Activated CD8-positive, alpha-beta memory T cell treated with anti-CD3 and anti-CD28 coated beads, Interleukin-2, amount 10 ng/mL, durations not matched to agents 7 days and 5 days (primary cell): Measurements from ENCODE around the gene HCFC1R1. TPM values are rescaled to one million over a fixed set of nuclear protein-coding genes. Genes with fewer than 3 reads are reported as not detected.

Experiments used
- ATAC-seq: fragments of 150-1000 bp; cut with Tn5 transposase; one replicate; pipeline ENCODE4 v1.10.0; 2021; ENCODE audit warnings: moderate library complexity
- CTCF ChIA-PET: fragments of 350-600 bp; sonication (Branson Sonifier 250); formaldehyde crosslinking; loops from one replicate; lab custom pipeline; 2021; ENCODE audit warnings: antibody characterized with exemption; lab: Charles Lee
- DNase-seq: peaks from one replicate; pipeline ENCODE4 v3.0.0-alpha.2; 2020
- H3K27ac Mint-ChIP-seq: one replicate; pipeline ENCODE4 v1.8.0; 2021; ENCODE audit warnings: mild to moderate bottlenecking, mixed read lengths
- H3K27me3 Mint-ChIP-seq: one replicate; pipeline ENCODE4 v1.8.0; 2021; ENCODE audit warnings: mixed read lengths
- H3K36me3 Mint-ChIP-seq: one replicate; pipeline ENCODE4 v1.8.0; 2021; ENCODE audit warnings: mild to moderate bottlenecking, mixed read lengths
- H3K4me1 Mint-ChIP-seq: one replicate; pipeline ENCODE4 v1.8.0; 2021; ENCODE audit warnings: mixed read lengths
- H3K4me3 Mint-ChIP-seq: one replicate; pipeline ENCODE4 v1.8.0; 2021; ENCODE audit warnings: mild to moderate bottlenecking, moderate library complexity, mixed read lengths
- H3K9me3 Mint-ChIP-seq: one replicate; pipeline ENCODE4 v1.8.0; 2022; ENCODE audit warnings: low read depth, mixed read lengths
- total RNA-seq, 2 experiments: library from RNA; stranded (reverse); gene quantifications; one replicate each; pipeline ENCODE4 v1.2.3, GENCODE V29; 2021

HCFC1R1 gene
- total RNA-seq, 2 experiments from 2014 or later: 31.8 to 34.3 TPM

DNA sequence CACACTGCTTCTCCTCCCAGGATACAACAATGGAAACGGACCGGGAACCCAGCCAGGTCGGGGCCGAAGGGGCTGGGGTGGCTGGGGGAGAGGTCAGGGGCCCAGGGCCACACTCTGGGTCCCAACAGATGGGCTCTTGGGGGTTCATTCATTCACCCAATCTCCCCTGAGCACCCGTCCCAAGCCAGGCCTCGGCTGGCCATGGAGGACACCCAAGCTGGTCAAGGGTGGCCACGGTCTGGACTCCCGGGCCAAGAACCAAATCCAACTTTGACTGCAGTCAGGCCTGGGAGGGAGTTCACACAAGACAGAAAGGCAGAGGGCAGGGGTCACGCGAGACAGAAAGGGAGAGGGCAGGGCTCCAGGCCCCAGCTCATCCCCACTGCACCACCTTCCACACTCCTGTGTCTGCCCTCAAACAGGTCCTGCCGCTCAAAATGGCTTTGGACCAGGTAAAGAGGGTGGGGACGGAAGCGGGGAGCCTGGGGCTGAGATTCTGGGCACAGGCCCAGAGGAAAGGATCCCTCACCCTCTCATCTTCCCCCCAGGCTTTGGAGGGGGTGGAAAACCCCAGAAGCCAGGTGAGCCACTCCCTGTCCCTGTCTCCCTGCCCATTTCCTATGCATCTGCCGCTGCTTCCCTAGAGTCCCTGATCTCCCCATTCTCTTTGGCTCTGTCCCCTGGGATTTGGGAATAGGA lies 31.2 kb downstream of the HCFC1R1 start:
- DNase-seq (no peak), ATAC-seq (no peak)
- no peaks in the 10 kb centered on the region for H3K9me3 Mint-ChIP-seq
- H3K4me3 Mint-ChIP-seq: no peak overlapping the region
- no peaks in the 10 kb centered on the region for H3K36me3 Mint-ChIP-seq
- H3K27me3 Mint-ChIP-seq: peaks cover 4% of the 10 kb centered on the region
- CTCF ChIA-PET: no interaction called here
- no peaks in the 10 kb centered on the region for H3K4me1 Mint-ChIP-seq
- H3K27ac Mint-ChIP-seq: no peak overlapping the region

DNA sequence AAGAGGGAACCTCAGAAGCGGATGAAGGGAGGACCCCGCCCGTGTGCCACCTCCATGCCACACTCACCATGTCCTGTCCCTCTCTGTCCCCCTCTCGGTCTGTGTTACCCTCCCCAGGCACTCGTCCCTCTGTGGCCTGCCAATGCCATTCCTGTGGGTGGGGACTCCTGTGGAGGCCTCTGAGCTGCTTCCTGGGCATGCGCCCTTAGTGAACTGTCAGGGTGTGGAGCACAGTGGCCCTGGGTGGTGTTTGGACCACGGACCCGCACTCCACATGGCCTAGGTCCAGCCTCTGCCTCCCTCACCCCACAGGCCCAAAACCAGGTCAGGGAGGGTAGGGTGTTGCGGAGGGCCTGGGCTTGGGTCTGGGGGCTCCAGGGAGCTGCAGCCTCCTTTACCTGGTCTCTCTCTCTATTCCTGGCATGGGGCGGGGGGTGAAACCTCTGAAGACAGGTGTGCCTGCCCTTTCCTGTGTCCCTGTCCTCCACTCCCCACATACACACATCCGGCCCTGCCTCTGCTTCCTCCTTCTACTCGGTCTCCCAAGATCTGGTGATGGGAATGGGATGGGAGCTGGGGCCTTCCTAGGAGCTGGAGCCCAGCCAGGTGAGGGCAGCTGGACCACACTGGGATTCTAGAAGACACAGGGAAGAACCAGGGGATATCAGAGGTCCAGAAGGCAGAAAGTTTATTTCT lies 32.0 kb downstream of the HCFC1R1 start:
- Mint-ChIP-seq H3K36me3 (no peaks in the 10 kb centered on the region), H3K4me3 (no peak overlapping the region), H3K9me3 (no peaks in the 10 kb centered on the region), H3K4me1 (no peaks in the 10 kb centered on the region), H3K27ac (no peak overlapping the region), H3K27me3 (peaks cover 4% of the 10 kb centered on the region)
- CTCF ChIA-PET: no interaction called here
- no peak for DNase-seq
- no peak for ATAC-seq

DNA sequence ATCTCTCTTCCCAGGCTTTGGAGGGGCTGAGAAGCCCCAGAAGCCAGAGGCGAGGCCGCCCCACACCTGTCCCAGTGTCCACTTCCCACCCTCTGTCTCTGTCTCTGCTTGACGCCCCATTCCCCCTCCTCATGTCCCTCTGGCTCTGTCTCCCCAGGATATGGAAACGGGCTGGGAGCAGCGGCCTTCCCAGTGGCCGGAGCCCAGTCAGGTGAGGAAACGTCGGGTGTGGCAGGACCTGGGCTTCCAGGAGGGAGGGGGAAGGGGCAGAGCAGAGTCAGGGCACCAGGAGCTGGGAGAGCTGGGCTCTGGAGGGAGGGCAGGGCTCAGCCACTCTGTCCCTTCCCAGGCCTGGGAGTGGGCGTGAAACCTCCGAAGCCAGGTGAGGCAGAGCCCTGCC lies 32.9 kb downstream of the HCFC1R1 start:
- no peaks in the 10 kb centered on the region for H3K36me3 Mint-ChIP-seq

DNA sequence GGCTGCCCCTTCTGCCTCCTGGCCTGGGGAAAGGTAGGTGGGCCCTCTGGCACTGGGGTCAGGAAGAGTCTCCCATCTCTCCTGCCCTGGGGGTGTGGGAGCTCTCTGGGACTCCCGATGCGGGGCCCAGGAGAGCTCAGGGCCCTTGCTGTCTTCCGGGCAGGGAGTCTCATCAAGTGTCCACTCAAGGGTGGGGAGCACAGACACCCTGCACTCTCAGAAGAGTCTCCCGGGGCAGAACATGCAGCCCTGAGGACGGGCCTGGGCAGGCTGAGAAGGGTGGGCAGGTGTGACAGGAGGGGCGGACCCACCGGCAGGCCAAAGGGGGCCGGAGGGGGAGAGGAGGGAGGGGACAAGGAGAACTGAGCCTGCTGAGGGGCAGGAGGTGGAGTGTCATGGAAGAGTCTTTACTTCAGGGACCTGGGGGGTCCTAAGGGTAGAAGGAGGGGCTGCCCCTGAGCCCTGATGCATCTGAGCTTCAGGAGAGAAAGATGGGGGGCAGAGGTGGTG lies 35.1 kb downstream of the HCFC1R1 start:
- CTCF ChIA-PET: no interaction called here
- no peaks in the 10 kb centered on the region for H3K9me3 Mint-ChIP-seq
- peaks cover 6% of the 10 kb centered on the region for H3K4me1 Mint-ChIP-seq
- DNase-seq: no peak
- no peak for ATAC-seq
- no peak overlapping the region for H3K4me3 Mint-ChIP-seq
- no peaks in the 10 kb centered on the region for H3K36me3 Mint-ChIP-seq
- no peak overlapping the region for H3K27ac Mint-ChIP-seq
- peaks cover 4% of the 10 kb centered on the region for H3K27me3 Mint-ChIP-seq

More for the DNA sequence above, 32.9 kb downstream of the HCFC1R1 start:
- H3K27ac Mint-ChIP-seq: no peak overlapping the region
- no peaks in the 10 kb centered on the region for H3K4me1 Mint-ChIP-seq
- no peaks in the 10 kb centered on the region for H3K9me3 Mint-ChIP-seq
- CTCF ChIA-PET: no interaction called here
- ATAC-seq: no peak
- H3K27me3 Mint-ChIP-seq: peaks cover 4% of the 10 kb centered on the region
- DNase-seq: no peak
- H3K4me3 Mint-ChIP-seq: no peak overlapping the region

DNA sequence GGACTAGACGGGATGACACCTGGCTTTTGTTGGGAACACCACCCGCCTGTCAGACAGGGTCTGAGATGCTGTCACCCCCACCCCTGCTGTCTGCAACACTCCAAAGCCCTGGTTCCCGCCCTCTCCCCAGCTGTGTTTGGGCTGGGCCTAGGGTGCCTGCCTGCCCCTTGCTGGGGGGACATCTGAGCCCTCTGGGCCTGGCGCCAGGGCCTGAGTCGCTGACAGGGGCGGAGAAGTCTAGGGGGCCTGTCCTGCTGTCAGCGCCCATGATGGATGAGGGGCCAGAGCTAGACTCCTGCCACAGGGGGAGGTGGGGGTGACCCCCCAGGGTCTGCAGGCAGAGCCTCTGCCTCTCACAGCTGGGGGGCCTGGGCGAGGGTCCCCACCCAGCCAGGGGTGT lies 35.9 kb downstream of the HCFC1R1 start:
- Mint-ChIP-seq H3K9me3 (no peaks in the 10 kb centered on the region), H3K27me3 (peaks cover 4% of the 10 kb centered on the region), H3K4me3 (no peak overlapping the region), H3K4me1 (peaks cover 9% of the 10 kb centered on the region), H3K27ac (no peak overlapping the region), H3K36me3 (no peaks in the 10 kb centered on the region)
- CTCF ChIA-PET: no interaction called here
- no peak for ATAC-seq
- no peak for DNase-seq

DNA sequence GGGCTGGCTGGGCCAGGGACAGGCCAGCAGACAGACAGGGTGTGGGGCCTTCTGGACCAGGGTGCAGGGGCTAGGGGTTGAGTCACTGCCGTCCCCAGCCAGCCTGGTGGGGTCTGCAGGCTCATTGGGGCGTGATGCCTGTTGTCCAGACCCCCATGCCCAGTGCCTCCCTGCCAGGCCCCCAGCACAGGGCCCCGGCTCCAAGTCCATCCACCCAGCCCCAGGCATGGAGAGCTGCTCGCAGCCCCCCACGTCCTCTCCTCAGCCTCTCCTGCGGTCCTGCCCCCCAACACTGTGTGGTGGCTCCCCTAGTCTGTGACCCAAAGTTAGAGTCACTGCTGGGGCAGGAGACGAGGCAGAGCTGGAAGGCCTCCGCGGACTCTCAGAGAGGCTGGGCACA lies 36.5 kb downstream of the HCFC1R1 start:
- Mint-ChIP-seq H3K27ac (no peak overlapping the region), H3K27me3 (peaks cover 7% of the 10 kb centered on the region), H3K9me3 (no peaks in the 10 kb centered on the region), H3K4me1 (peaks cover 10% of the 10 kb centered on the region), H3K4me3 (no peak overlapping the region), H3K36me3 (no peaks in the 10 kb centered on the region)
- no peak for DNase-seq
- no peak for ATAC-seq
- CTCF ChIA-PET: no interaction called here

DNA sequence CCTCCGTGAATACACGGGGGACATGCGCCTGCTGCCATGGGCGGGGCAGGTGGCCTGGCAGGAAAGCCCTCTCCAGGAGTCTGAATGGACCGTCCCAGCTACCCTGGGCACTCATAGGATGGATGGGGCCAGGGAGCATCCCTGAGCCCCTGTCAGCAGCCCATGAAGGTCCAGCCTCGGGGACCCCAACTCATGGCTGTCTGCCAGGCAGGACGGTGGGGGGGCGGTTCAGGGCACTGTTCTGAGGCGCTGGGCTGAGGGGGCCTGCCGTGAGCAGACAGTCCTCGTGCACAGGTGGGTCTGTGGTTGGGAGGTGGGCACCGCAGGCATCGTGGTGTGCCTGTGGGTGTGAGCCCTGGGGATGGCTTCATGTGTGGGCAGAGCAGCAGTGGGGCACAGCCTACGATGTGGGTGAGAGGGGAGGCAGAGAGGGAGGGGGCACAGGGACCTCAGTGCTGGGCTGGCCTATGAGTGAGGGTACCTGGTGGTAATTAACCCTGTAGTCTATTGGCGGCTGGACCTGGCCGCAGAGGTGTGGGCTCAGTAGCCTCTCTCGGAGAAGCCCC lies 37.0 kb downstream of the HCFC1R1 start:
- no peak overlapping the region for H3K4me3 Mint-ChIP-seq
- H3K27ac Mint-ChIP-seq: no peak overlapping the region
- ATAC-seq (no peak), DNase-seq (no peak)
- peaks cover 12% of the 10 kb centered on the region for H3K4me1 Mint-ChIP-seq
- peaks cover under 1% of the 10 kb centered on the region for H3K36me3 Mint-ChIP-seq
- H3K9me3 Mint-ChIP-seq: no peaks in the 10 kb centered on the region
- CTCF ChIA-PET: no interaction called here
- peaks cover 8% of the 10 kb centered on the region for H3K27me3 Mint-ChIP-seq

DNA sequence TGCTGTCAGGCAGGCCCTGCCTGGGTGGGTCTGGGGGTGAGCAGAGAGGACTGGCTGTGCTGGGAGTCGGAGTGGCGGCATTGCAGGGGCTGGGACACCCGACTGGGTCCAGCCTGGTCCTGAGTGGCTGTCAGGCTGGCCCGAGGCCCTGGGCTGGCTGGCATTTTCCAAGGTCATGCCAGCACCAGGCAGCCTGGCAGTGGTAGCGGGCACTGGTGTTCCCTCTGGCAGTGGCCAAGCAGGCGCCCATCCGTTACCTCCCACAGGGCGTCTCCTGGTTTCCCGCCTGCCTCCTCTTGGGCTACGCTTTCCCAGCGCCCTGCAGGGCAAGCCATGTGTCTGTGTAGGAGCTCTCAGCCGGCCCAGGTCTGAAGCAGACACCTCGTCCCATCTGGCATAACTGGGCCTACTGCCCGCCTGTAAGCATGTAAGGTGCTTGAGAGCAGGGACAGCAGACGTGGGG lies 37.8 kb downstream of the HCFC1R1 start:
- CTCF ChIA-PET: no interaction called here
- peaks cover 8% of the 10 kb centered on the region for H3K27me3 Mint-ChIP-seq
- ATAC-seq (no peak), DNase-seq (no peak)
- H3K27ac Mint-ChIP-seq: no peak overlapping the region
- no peak overlapping the region for H3K4me3 Mint-ChIP-seq
- H3K4me1 Mint-ChIP-seq: peaks cover 17% of the 10 kb centered on the region
- peaks cover 1% of the 10 kb centered on the region for H3K36me3 Mint-ChIP-seq
- H3K9me3 Mint-ChIP-seq: no peaks in the 10 kb centered on the region

DNA sequence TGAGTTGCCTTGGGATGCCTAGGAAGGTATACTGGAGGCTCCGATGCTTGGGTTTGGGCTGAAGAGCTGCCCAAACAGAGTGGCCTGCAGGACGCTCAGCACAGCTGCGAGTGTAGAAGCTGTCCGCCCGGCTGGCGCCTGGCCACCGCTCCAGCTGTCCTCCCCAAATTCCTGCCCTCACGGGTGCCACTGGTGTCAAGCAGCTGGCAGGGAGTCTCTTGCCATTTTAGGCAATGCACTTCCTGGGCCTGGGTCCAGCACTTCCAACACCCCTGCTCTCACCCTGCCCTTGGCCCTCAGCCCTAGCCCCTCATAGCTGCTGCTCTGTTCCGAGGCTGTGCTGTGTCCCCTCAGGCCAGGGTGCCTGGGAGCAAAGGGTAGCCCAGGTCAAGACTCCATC lies 38.3 kb downstream of the HCFC1R1 start:
- Mint-ChIP-seq H3K36me3 (peaks cover 1% of the 10 kb centered on the region), H3K9me3 (no peaks in the 10 kb centered on the region), H3K4me1 (peaks cover 20% of the 10 kb centered on the region), H3K4me3 (no peak overlapping the region), H3K27ac (no peak overlapping the region), H3K27me3 (peaks cover 8% of the 10 kb centered on the region)
- CTCF ChIA-PET: interaction anchor here (3.6 kb wide), 1 partner anchor 16 kb away, joined by 21 read pairs; the partner anchor contains the start of gene PAQR4
- ATAC-seq: no peak
- no peak for DNase-seq

DNA sequence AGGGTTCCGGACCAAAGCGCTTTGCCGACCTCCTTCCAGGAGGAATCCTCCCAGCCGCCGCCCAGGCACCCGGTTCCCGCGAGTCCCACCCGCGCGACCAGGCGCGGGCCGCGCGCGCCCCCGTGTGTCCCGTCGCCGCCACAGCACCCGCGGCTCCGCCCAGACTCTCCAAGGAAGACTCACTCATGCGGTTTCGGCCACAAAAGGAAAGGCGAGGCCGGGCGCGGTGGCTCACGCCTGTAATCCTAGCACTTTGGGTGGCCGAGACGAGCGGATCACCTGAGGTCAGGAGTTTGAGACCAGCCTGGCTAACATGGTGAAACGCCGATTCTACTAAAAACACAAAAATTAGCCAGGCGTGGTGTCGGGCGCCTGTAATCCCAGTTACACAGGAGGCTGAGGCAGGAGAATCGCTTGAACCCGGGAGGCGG lies 40.0 kb downstream of the HCFC1R1 start:
- peaks cover 4% of the 10 kb centered on the region for H3K27me3 Mint-ChIP-seq
- CTCF ChIA-PET: interaction anchor here (0.9 to 3.6 kb wide), 5 partner anchors 14 to 146 kb away, joined by 3 to 21 read pairs (median 3); partner anchors contain the start of gene PAQR4
- peaks cover 1% of the 10 kb centered on the region for H3K36me3 Mint-ChIP-seq
- H3K4me3 Mint-ChIP-seq: no peak overlapping the region
- DNase-seq (peak; percentile 81), ATAC-seq (peak; percentile 38)
- peaks cover 23% of the 10 kb centered on the region for H3K4me1 Mint-ChIP-seq
- no peak overlapping the region for H3K27ac Mint-ChIP-seq
- no peaks in the 10 kb centered on the region for H3K9me3 Mint-ChIP-seq

DNA sequence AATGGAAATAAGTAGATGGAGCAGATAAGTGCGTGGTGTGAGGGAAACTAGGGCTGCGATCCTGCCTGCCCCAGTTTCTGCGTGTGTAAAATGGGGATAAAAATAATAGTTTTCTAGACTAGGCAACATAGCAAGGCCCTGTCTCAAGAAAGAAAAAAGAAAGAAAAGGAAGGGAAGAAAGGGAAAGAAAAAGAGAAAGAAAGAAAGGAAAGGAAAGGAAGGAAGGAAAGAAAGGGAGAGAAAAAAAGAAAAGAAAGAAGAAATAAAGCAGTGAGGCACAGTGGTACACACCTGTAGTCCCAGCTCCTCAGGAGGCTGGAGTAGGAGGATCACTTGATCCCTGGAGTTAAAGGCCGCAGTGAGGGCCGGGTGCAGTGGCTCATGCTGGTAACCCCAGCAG lies 41.3 kb downstream of the HCFC1R1 start:
- ATAC-seq (no peak), DNase-seq (no peak)
- Mint-ChIP-seq H3K4me3 (no peak overlapping the region), H3K27me3 (peaks cover 4% of the 10 kb centered on the region), H3K4me1 (peaks cover 30% of the 10 kb centered on the region), H3K36me3 (peaks cover 7% of the 10 kb centered on the region), H3K9me3 (no peaks in the 10 kb centered on the region), H3K27ac (peak overlapping the region; percentile 31)
- CTCF ChIA-PET: interaction anchor here (0.7 to 3.6 kb wide), 11 partner anchors 13 to 94 kb away, joined by 3 to 21 read pairs (median 4); partner anchors contain the start of genes PAQR4 and TNFRSF12A

DNA sequence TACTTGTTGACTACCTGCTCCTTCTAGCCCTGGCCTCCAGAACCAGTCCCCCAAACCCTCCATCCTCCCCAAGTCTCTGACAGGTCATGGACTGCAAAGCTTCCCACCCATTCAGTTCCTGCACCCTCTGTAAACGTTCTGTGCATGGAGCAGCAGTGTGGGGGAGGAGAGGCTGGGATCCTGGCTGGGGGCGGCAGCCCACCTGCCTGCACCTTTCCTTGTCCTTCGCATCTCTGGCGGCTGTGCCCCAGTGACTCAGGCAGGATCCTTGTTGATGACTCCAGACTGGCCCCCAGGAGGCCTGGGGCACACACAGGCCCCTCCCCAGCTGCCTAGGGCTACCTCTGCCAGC lies 41.9 kb downstream of the HCFC1R1 start:
- Mint-ChIP-seq H3K27ac (peak overlapping the region; percentile 38), H3K27me3 (peaks cover 4% of the 10 kb centered on the region), H3K36me3 (peaks cover 13% of the 10 kb centered on the region), H3K4me1 (peaks cover 33% of the 10 kb centered on the region), H3K9me3 (no peaks in the 10 kb centered on the region), H3K4me3 (peak overlapping the region; percentile 93)
- CTCF ChIA-PET: interaction anchor here (0.7 to 3.6 kb wide), 11 partner anchors 12 to 114 kb away, joined by 3 to 28 read pairs (median 6); partner anchors contain the start of genes KREMEN2, PAQR4 and TNFRSF12A
- ATAC-seq (no peak), DNase-seq (no peak)

DNA sequence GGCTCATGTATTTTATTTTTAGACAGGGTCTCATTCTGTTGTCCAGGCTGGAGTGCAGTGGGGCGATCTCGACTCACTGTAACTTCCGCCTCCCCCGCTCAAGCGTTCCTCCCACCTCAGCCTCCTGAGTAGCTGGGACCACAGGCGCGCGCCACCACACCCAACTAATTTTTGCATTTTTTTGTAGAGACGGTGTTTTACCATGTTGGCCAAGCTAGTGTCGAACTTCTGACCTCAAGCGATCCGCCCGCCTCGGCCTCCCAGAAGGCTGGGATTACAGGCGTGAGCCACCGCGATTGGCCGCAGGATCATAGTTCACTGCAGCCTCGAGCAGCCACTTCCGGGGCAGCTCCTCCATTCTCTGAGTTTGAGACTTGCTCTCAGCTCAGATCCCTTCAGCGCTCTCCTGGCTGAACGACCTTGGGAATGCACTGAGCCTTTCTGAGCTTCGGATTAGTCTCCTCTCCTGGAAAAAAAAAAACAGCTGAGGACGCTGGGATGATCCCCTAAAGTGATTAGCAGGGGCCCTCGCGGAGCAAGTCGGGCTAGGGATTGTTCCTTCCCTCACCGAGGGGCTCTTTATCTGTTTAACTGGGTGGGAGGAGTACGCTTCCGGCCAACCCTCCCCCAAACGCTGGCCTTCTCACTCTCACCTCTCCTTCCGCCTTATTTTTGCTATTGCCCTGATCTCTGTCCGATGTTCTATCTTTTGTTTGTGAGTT lies 42.4 kb downstream of the HCFC1R1 start:
- DNase-seq (no peak), ATAC-seq (no peak)
- Mint-ChIP-seq H3K4me3 (peak overlapping the region; percentile 93), H3K4me1 (peaks cover 33% of the 10 kb centered on the region), H3K36me3 (peaks cover 14% of the 10 kb centered on the region), H3K27ac (peak overlapping the region; percentile 86), H3K9me3 (no peaks in the 10 kb centered on the region), H3K27me3 (peaks cover 4% of the 10 kb centered on the region)
- CTCF ChIA-PET: interaction anchor here (0.7 to 3.3 kb wide), 13 partner anchors 12 to 113 kb away, joined by 3 to 28 read pairs (median 4); partner anchors contain the start of genes KREMEN2, PAQR4 and TNFRSF12A
